Transverse colon (tissue), 4 donors: ENCODE measurements around the gene JDP2.

ENCODE experiments used
- CTCF ChIP-seq, 5 experiments: fragments of 200-600 bp in 3 of 5; fragments of 450-650 bp in 2 of 5; sonication (generic) in 3 of 5; IDR thresholded peaks; 1 replicate in 2 of 5; 2 replicates in 3 of 5; pipeline ENCODE4 v1.5.1; 2016 to 2017; ENCODE audit warnings: antibody characterized with exemption in 5 of 5, inconsistent platforms in 3 of 5, mild to moderate bottlenecking in 2 of 5, moderate library complexity in 1 of 5
- POLR2AphosphoS5 ChIP-seq, 3 donors: sonication (generic); formaldehyde crosslinking; IDR thresholded peaks; one replicate each; pipeline ENCODE4 v1.6.1; 2016; ENCODE audit warnings: antibody characterized with exemption in 3 of 3

DNA sequence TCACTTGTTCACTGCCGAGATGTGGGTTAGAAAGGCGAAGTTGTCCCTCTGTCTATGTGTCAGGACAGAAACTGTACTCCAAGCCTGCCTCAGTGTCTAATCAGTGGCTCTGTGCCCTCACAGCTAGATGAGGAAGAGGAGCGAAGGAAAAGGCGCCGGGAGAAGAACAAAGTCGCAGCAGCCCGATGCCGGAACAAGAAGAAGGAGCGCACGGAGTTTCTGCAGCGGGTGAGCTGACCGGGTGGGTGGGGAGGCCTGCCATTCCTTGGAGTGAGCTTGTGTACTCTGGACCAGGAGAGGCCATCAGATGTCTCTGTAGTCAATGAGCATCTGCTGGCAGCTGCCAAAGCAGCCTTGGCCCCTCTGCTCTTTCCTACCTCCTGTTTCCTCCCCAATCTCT lies 33.5 kb downstream of the JDP2 start:
- TF ChIP-seq POLR2AphosphoS5 (IDR thresholded peaks at IDR 0.05) (no peak), CTCF (IDR thresholded peaks at IDR 0.05) (no peak)
